Activated CD8-positive, alpha-beta memory T cell treated with anti-CD3 and anti-CD28 coated beads, Interleukin-2, amount 50 U/mL, for 1 hour (primary cell): ENCODE measurements around the gene SPOP.
A peak's percentile ranks its signal among the peaks of the same experiment; 100 is the strongest.
"Not testable (repeated sequence)": the region's sequence is repeated elsewhere in the genome, so short reads cannot be mapped to it uniquely, and the experiment has no call there.

ENCODE experiments used
- DNase-seq: peaks from one replicate; pipeline ENCODE4 v3.0.0-alpha.2; 2020; ENCODE audit errors: extremely low read depth

Gene SPOP

GRCh38 chr17:49572806-49573420, 105.0 kb downstream of the SPOP start:
- no peak for DNase-seq

GRCh38 chr17:49572226-49572625, 105.7 kb downstream of the SPOP start:
- DNase-seq: no peak

- DNase-seq: no peak
Observed at GRCh38 chr17:49571764-49572163, 106.1 kb downstream of the SPOP start.

- DNase-seq: no peak
Observed at GRCh38 chr17:49571283-49571682, 106.6 kb downstream of the SPOP start.

- DNase-seq: no peak
Observed at GRCh38 chr17:49570540-49571242, 107.2 kb downstream of the SPOP start.

GRCh38 chr17:49568695-49569047, 109.2 kb downstream of the SPOP start:
- DNase-seq: not testable (repeated sequence)

- DNase-seq: peak; percentile 20
Observed at GRCh38 chr17:49567871-49568694, 109.8 kb downstream of the SPOP start.

- DNase-seq: no peak
Observed at GRCh38 chr17:49567104-49567521, 110.8 kb downstream of the SPOP start.

GRCh38 chr17:49566668-49567071, 111.2 kb downstream of the SPOP start:
- DNase-seq: no peak

- no peak for DNase-seq
Observed at GRCh38 chr17:49565948-49566491, 111.9 kb downstream of the SPOP start.

- no peak for DNase-seq
Observed at GRCh38 chr17:49564638-49565037, 113.3 kb downstream of the SPOP start.

GRCh38 chr17:49557312-49558024, 120.4 kb downstream of the SPOP start:
- no peak for DNase-seq

- DNase-seq: no peak
Observed at GRCh38 chr17:49556223-49556943, 121.5 kb downstream of the SPOP start.

- no peak for DNase-seq
Observed at GRCh38 chr17:49555495-49556222, 122.2 kb downstream of the SPOP start.

GRCh38 chr17:49554694-49555494, 123.0 kb downstream of the SPOP start:
- DNase-seq: no peak

GRCh38 chr17:49553676-49554335, 124.1 kb downstream of the SPOP start:
- no peak for DNase-seq

- no peak for DNase-seq
Observed at GRCh38 chr17:49552070-49552751, 125.7 kb downstream of the SPOP start.
